Stimulated activated CD8-positive, alpha-beta memory T cell treated with anti-CD3 and anti-CD28 coated beads, Interleukin-15, amount 100 ng/mL, for 4 hours (primary cell): ENCODE data around the gene AK5.

Experiments used
- DNase-seq, 2 donors: peaks; one replicate each; pipeline ENCODE4 v3.0.0-alpha.2; 2020; ENCODE audit warnings: low read depth in 2 of 2

Gene AK5

DNA sequence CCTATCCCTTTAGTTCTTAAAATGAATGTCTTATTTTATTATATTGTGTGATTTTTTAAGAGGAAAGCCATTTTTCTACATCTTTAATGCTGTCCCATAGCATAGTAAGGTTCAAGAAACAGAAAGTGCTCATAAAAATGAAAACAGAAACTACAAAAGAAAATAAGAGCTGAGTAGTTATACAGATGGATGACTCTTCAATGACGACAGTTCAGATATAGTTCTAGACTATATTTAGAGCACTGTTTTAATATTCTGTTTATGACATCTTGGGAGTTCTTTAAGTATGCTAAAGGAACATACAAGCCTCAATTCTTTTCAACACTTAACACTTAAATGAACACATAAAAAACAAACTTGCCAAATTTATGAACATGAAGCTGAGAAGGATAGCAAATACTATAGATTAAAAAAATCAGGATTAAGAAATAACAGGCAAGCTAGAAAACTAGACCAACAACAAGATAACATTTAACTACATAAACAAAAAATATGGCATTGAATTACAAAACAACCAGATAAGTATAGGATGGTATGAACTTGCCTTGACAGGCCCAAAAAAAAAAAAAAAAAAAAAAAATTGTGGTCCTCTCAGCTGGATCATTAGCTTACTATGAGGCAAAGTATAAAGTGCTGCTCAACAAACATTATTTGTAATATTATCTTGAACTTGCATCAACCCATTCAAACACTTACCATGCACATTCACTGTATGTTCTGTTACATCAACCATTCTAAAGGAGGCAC lies 312.7 kb downstream of the AK5 start:
- DNase-seq = no peak

DNA sequence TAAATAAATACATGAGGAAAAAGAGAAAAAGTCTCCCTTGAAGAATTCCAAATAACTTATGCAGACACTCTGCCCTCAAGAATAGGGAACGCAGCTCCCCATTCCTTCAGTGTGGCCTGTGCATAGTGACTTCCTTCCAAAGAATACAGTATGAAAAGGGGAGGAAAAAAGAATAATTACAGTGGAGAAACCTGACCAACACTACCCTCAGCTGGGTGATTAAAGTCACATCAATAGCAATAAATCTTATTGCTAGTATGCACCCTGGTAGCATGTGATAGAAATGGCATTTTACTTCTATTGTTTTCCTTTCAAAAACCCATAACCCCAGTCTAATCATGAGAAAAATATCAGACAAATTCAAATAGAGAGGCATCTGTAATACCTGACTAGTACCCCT lies 315.5 kb downstream of the AK5 start:
- no peak for DNase-seq

DNA sequence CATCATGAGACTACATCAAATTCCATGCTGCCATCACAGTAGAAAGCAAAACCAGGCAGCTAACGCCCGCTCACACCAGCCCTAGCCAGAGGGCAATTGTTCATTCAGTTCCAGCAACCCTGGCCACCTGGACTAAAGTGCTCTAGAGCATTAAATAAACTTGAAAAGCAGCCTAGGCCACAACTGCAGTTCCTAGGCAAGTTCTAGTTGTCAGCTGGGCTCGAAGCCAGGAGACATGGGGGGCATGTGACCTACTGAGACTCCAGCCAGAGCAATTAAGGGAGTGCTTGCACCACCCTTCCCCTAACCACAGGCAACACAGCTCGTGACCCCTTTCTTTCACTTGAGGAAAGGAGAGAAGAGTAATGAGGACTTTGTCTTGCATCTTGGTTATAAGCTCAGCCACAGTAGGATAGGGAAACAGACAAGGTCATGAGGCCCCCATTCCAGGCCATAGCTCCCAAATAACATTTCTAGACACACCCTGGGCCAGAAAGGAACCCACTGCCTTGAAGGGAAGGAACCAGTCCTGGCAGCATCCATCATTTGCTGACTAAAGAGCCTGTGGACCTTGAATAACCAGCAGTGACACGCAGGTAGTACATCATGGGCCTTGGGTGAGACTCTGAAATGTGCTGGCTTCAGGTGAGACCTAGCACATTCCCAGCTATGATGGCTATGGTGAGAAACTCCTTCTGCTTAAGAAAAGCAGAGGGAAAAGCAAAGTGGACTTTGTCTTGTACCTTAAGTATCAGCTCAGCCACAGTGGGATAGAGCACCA lies 323.6 kb downstream of the AK5 start:
- DNase-seq = no peak

DNA sequence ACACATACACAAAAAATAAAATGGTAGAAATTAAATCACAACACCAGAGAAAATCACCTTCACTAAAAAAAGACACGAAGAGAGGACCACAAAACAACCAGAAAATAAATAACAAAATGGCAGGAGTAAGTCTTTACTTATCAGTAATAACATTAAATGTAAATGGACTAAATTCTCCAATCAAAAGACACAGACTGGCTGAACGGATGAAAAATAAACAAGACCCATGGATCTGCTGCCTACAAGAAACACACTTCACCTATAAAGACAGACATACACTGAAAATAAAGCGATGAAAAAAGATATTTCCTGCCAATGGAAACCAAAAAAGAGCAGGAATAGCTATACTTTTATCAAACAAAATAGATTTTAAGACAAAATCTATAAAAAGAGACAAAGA lies 327.1 kb downstream of the AK5 start:
- DNase-seq = no peak
